Smooth muscle cell (in vitro differentiated cells): ENCODE data around the gene LYSMD3. TPM values are rescaled to one million over a fixed set of nuclear protein-coding genes. Genes with fewer than 3 reads are reported as not detected.

Experiments used
- DNase-seq: peaks from one replicate; lab custom pipeline; 2025; ENCODE audit not compliant: unreplicated experiment; lab: John Stamatoyannopoulos, UW
- H2AFZ ChIP-seq: fragments of 200-600 bp; sonication (generic); 2 replicates; pipeline ENCODE4 v1.6.0; 2016; ENCODE audit warnings: antibody characterized with exemption, low read depth, mild to moderate bottlenecking
- H3F3A ChIP-seq: fragments of 200-600 bp; sonication (generic); 2 replicates; pipeline ENCODE4 v1.6.0; 2017; ENCODE audit warnings: antibody characterized with exemption, low read depth
- H3K27ac ChIP-seq: fragments of 200-600 bp; sonication (generic); 2 replicates; pipeline ENCODE4 v1.5.1; 2016; ENCODE audit warnings: low read depth, mild to moderate bottlenecking
- H3K27me3 ChIP-seq: fragments of 200-600 bp; sonication (generic); 2 replicates; pipeline ENCODE4 v1.6.1; 2016; ENCODE audit warnings: low read depth, mild to moderate bottlenecking
- H3K36me3 ChIP-seq: fragments of 200-600 bp; sonication (generic); 2 replicates; pipeline ENCODE4 v1.5.1; 2016; ENCODE audit warnings: low read depth
- H3K4me1 ChIP-seq: fragments of 200-600 bp; sonication (generic); 2 replicates; pipeline ENCODE4 v1.5.1; 2016; ENCODE audit warnings: low read depth
- H3K4me2 ChIP-seq: fragments of 200-600 bp; sonication (generic); 2 replicates; pipeline ENCODE4 v1.6.0; 2016; ENCODE audit warnings: mild to moderate bottlenecking
- H3K4me3 ChIP-seq: fragments of 200-600 bp; sonication (generic); 2 replicates; pipeline ENCODE4 v1.5.1; 2016; ENCODE audit warnings: mild to moderate bottlenecking
- H3K79me2 ChIP-seq: fragments of 200-600 bp; sonication (generic); 2 replicates; pipeline ENCODE4 v1.6.0; 2016; ENCODE audit warnings: low read depth, mild to moderate bottlenecking
- H3K9ac ChIP-seq: fragments of 200-600 bp; sonication (generic); 2 replicates; pipeline ENCODE4 v1.6.0; 2016; ENCODE audit warnings: low read depth
- H3K9me3 ChIP-seq: fragments of 200-600 bp; sonication (generic); replicated peaks from 2 replicates; pipeline ENCODE4 v1.5.1; 2016; ENCODE audit warnings: low read depth
- H4K20me1 ChIP-seq: fragments of 200-600 bp; sonication (generic); 2 replicates; pipeline ENCODE4 v1.6.0; 2016; ENCODE audit warnings: low read depth
- WGBS: methylation state at CpG from one replicate; pipeline ENCODE4 v1.1.7; 2016; ENCODE audit warnings: low lambda C conversion rate; 5-methylcytosine and 5-hydroxymethylcytosine counted together
- polyA plus RNA-seq: library from polyadenylated mRNA; unstranded; fragments of >200 nt; fragmentation: Nextera tagmentation; extraction: Ambion mirVana; gene quantifications from 2 replicates; pipeline ENCODE4 v1.2.1, GENCODE V29; 2016
- total RNA-seq: library from RNA; depleted of rRNA; stranded (reverse); fragments of >200 nt; gene quantifications from 2 replicates; pipeline ENCODE4 v1.2.3, GENCODE V29; 2014
- TF ChIP-seq, protein P1 (sequence below): fragments of 200-600 bp; sonication (generic); IDR thresholded peaks from 2 replicates; pipeline ENCODE4 v1.5.1; 2017; ENCODE audit warnings: borderline replicate concordance, mild to moderate bottlenecking, antibody characterized with exemption; ENCODE audit not compliant: insufficient read depth, poor library complexity, severe bottlenecking

Gene LYSMD3
- total and polyA plus RNA-seq, 2 experiments from 2014 or later, result 14.3 to 52.5 TPM

GRCh38 chr5:90570034-90570433, 40.6 kb upstream of the LYSMD3 start:
- Histone ChIP-seq H3K4me2 (no peak overlapping the region), H2AFZ (no peak overlapping the region), H3K9me3 (no peaks in the 10 kb centered on the region), H3K79me2 (no peaks in the 10 kb centered on the region), H3K4me3 (no peak overlapping the region), H3K4me1 (no peaks in the 10 kb centered on the region), H3F3A (no peaks in the 10 kb centered on the region), H3K9ac (no peak overlapping the region), H3K27ac (no peak overlapping the region), H3K27me3 (no peaks in the 10 kb centered on the region), H4K20me1 (no peaks in the 10 kb centered on the region), H3K36me3 (peaks cover 4% of the 10 kb centered on the region)
- no peak for DNase-seq
- TF ChIP-seq, protein P1, sequence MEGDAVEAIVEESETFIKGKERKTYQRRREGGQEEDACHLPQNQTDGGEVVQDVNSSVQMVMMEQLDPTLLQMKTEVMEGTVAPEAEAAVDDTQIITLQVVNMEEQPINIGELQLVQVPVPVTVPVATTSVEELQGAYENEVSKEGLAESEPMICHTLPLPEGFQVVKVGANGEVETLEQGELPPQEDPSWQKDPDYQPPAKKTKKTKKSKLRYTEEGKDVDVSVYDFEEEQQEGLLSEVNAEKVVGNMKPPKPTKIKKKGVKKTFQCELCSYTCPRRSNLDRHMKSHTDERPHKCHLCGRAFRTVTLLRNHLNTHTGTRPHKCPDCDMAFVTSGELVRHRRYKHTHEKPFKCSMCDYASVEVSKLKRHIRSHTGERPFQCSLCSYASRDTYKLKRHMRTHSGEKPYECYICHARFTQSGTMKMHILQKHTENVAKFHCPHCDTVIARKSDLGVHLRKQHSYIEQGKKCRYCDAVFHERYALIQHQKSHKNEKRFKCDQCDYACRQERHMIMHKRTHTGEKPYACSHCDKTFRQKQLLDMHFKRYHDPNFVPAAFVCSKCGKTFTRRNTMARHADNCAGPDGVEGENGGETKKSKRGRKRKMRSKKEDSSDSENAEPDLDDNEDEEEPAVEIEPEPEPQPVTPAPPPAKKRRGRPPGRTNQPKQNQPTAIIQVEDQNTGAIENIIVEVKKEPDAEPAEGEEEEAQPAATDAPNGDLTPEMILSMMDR, result no peak
- 85% methylated on average over 2 of the region's 2 CpGs for WGBS

GRCh38 chr5:90569084-90569483, 39.7 kb upstream of the LYSMD3 start:
- H3K9me3 ChIP-seq, result no peaks in the 10 kb centered on the region

GRCh38 chr5:90565491-90565890, 36.1 kb upstream of the LYSMD3 start:
- Histone ChIP-seq H3K4me1 (peaks cover 30% of the 10 kb centered on the region), H2AFZ (no peak overlapping the region), H3F3A (no peaks in the 10 kb centered on the region), H3K4me2 (no peak overlapping the region), H3K27me3 (peaks cover 10% of the 10 kb centered on the region), H3K27ac (no peak overlapping the region), H3K36me3 (peaks cover 4% of the 10 kb centered on the region), H4K20me1 (no peaks in the 10 kb centered on the region), H3K4me3 (no peak overlapping the region), H3K9me3 (no peaks in the 10 kb centered on the region), H3K79me2 (no peaks in the 10 kb centered on the region), H3K9ac (no peak overlapping the region)
- TF ChIP-seq, protein P1, result no peak
- no peak for DNase-seq
- 89% methylated on average over 3 of the region's 3 CpGs for WGBS

More at GRCh38 chr5:90569084-90569483, 39.7 kb upstream of the LYSMD3 start:
- peaks cover 4% of the 10 kb centered on the region for H3K36me3 ChIP-seq
- no peak overlapping the region for H3K9ac ChIP-seq
- no peak overlapping the region for H3K4me3 ChIP-seq
- no peak overlapping the region for H3K4me2 ChIP-seq
- DNase-seq, result no peak
- H3K4me1 ChIP-seq, result no peaks in the 10 kb centered on the region
- no peak overlapping the region for H3K27ac ChIP-seq
- no peak overlapping the region for H2AFZ ChIP-seq
- H3F3A ChIP-seq, result no peaks in the 10 kb centered on the region
- no peaks in the 10 kb centered on the region for H3K27me3 ChIP-seq
- TF ChIP-seq, protein P1, result no peak
- no peaks in the 10 kb centered on the region for H3K79me2 ChIP-seq
- H4K20me1 ChIP-seq, result no peaks in the 10 kb centered on the region
- WGBS, result 89% methylated on average over 1 of the region's 1 CpG

DNA sequence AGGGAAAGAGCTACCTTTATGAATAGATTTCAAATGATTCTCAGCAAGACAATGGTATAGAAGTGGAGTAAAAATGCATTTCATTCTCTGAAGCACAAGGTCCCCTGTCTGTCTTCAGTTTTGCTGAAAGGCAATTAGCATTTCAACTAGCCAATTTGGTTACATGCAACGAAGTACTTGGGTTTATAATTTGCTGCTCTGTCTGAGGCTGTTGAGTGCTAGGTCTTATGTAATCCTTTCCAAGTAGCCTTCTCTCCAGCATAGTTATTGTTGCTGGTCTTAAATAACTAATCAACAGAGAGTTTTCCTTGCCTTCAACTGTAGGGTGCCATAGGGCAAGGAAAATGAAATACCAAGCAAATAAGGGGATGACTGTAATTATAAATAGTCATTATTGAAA, 33.7 kb upstream of the LYSMD3 start:
- 12% methylated on average over 1 of the region's 1 CpG for WGBS
- H3K4me3 ChIP-seq, result no peak overlapping the region

More for the DNA sequence above, 33.7 kb upstream of the LYSMD3 start:
- TF ChIP-seq, protein P1, result no peak
- Histone ChIP-seq H3K36me3 (no peaks in the 10 kb centered on the region), H4K20me1 (no peaks in the 10 kb centered on the region), H3K4me1 (peaks cover 30% of the 10 kb centered on the region), H3K9ac (no peak overlapping the region), H3K79me2 (no peaks in the 10 kb centered on the region), H3K4me2 (no peak overlapping the region), H3K9me3 (no peaks in the 10 kb centered on the region), H3K27me3 (peaks cover 33% of the 10 kb centered on the region), H2AFZ (no peak overlapping the region), H3F3A (no peaks in the 10 kb centered on the region), H3K27ac (no peak overlapping the region)
- DNase-seq, result no peak
